HG03159 (cell line): ENCODE measurements around the gene ABCA2.
"Not testable (repeated sequence)": the region's sequence is repeated elsewhere in the genome, so short reads cannot be mapped to it uniquely, and the experiment has no call there.

ENCODE experiments used
- ATAC-seq: cut with Tn5 transposase; IDR thresholded peaks from one replicate; pipeline ENCODE4 v1.9.1; 2021; ENCODE audit warnings: mild to moderate bottlenecking, moderate library complexity; ENCODE audit not compliant: unreplicated experiment

The ABCA2 gene

DNA sequence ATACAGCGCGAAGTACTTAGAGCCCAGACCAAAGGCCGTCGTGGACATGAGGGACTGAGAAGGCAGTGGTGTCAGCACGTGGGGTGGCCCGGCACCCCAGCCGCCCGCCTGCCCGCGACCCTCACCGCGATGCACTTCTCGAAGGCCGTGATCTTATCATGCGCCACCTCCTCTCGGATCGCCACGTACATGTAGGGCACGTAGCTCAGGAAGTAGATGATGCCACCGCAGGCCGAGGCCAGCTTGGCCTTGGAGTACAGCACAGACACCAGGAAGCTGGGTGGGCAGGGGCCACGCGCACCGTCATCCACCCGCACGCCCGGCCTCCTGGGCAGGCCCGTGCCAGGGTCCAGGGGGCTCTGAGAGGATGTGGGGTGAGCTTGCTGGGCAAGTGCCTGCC lies 11.0 kb downstream of the ABCA2 start:
- ATAC-seq = no peak

DNA sequence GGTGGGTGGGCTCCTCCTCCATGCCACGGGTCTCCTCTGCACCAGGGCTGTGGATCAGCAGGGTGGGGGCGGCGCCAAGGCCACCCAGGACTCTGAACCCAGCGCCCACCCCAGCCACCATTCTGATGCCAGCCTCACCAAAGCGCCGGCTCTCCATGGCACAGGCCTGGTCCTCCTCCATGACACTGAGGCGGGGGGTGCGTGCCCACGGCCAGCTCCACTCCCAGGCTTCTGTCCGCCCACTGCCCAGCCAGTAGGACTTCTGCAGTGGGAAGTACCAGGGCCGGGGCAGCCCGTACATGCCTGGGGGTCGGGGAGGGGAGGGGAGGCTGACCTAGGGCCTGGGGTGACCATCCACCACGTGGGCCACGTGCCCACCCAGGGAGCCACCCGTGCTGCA lies 11.6 kb downstream of the ABCA2 start:
- no peak for ATAC-seq

DNA sequence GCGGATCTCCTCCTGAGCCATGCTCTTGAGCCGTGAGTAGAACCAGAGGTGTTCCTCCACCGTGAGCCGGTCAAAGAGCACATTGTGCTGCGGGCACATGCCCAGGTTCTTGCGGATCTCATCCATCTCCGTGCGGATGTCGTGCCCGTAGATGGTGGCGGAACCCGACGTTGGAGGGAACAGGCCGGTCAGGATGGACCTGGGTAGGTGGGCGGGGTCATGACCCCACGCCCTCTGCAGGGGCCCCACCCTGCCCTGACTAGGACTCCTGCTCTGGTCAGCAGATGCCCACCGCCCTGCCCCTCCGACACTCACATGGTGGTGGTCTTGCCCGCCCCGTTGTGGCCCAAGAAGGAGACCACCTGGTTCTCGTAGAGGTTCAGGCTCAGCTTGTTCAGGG lies 12.1 kb downstream of the ABCA2 start:
- no peak for ATAC-seq

DNA sequence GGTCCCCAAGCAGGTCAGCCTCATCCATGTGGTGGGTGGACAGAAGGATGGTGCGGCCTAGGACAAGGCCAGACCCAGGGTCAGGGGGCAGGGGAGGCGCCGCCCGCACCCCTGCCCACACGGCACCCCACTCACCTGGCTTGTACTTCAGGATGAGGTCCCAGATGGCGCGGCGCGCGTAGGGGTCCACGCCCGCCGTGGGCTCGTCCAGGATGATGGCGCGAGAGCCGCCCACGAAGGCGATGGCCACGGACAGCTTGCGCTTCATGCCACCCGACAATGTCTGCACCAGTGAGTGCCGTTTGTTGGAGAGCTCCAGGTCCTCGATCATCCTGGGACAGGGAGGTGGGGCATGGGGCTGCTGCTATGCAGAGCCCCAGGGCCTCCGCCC lies 12.5 kb downstream of the ABCA2 start:
- no peak for ATAC-seq

DNA sequence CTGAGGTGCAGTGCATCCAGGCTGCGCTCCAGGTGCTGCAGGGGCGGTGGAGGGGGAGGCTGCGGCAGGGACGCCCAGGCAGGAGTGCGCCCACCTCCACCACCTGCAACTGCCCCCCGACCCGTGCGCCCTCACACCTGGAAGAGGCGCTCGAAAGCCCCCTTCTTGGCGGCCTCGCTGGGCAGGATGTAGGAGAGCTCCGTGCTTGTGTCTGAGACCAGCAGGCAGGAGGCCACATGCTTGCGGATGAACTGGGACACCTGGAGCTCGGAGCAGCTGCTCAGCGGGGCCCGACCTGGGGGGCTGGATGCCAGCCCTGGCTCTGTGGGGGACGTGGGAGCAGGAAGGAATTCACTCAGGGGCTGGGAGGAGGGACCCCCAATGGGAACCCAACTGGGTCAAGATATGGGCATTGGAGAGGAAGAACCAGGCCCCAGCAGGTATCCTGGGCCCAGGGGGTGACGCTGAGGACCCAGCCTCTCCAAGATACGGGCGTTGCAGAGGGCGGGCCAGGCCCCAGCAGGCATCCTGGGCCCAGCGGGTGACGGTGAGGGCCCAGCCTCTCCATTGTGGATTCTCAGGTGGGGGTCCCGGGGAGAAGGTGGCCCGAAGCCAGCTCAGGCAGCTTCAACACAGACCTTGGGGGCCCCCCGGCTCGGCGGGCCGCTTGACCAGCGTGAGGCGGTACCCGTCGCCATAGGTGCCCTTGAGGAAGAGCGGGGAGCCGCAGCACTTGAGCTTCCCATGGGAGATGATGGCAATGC lies 13.1 kb downstream of the ABCA2 start:
- no peak for ATAC-seq

DNA sequence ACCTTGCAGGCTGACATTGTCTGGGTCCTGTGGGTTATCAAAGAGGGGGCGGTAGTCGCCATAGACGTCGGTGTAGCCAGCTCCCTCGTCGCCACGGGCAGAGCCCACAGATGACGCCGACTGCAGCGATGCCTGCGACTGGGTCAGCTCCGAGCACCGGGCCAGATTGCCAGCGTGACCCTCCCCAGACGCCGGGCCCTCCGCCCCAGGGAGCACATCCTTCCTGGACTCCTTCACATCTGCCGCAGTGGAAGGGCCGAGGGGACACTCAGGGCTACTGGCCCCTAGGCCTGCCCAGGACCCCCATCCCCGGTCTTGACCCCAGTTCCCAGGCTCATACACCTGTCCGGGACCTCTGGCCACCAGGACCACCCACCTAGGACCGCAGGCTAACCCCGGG lies 13.9 kb downstream of the ABCA2 start:
- ATAC-seq = no peak

DNA sequence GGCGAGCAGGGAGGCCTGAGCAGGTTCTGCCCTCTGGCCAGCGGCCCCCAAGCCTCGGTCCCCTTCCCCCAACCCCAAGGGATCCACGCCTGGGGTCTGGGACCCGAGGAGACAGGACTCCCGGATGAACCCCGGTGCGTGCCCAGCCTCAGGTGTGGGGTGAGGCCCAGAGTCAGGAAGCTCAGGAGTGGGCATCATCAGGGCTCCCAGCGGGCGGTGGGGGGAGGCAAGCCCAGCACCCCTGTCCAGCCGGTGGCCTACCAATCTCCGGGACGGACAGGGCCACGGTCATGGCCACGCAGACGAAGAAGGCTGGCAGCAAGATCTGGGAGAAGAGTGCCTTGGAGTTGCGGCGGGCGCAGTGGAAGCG lies 14.5 kb downstream of the ABCA2 start:
- no peak for ATAC-seq

DNA sequence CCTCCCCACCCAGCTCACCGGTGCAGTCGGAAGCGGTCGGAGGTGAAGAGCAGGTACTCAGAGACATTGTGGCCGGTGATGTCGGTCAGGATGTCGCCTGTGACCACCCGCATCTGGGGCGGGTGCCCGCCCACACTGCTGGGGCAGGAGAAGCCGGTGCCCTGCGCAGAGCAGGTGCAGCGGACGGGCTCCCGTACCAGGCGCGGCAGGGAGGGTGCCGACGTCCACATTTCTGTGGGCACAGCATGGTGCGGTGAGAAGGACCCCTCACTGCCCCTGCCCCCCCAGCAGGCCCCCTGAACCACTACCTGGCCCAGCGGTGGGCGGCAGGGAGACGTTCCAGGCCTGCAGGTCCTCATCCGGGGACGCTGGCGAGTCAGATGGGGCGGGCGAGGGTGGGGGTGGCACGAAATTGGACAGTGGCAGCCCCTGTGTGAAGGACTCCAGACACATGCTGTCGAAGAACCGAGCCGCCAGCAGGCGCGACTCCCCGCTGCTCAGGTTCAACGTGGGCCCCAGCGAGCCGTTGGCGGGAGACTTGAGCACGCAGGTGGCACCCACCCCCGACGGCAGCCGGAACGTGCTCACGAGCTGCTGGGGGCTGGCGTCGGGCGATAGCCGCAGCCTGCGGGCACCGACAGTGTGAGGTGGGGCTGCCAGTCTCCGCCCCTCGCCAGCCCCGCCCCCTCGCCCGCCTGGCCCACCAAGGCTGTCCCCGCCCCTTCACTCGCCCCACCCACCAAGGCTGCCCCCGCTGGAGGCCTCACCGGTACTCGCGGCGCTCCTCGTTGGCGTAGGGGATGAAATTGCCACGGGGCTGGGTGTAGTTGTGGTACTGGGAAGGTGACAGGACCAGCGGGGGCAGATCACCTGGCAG lies 15.1 kb downstream of the ABCA2 start:
- no peak for ATAC-seq

DNA sequence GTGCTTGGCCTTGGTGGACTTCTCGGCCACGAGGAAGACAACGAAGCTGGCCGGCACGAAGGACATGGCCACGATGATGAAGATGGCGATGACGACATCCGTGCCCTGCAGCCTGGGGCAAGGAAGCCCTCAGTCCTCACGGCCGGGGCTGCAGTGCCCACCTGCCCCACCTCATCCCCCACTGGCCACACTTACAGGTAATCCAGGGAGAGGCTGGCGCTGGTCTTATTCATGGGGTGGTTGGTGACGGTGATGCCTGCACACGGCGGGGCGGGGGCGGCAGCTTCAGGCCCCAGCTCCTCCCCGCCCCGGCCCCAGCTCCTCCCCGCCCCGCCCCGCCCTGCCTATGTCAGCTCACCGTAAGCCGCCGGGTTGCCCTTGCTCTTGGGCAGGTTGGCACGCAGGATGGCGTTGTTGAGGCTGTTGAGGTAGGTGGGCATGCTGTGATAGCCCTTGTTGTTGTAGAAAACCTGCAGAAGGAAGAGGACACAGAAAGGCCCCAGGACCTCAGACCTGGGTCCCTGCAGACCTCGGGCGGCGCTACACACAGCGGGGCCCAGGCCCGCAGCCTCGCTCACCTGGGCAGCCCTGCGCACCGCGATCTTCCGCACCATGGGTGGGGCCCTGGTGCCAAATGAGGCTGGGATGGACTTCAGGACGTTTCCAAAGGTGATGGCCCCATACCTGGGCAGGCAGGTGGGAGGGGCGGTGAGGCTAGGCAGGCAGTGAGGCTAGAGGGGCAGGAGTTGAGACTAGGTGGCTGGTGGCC lies 15.9 kb downstream of the ABCA2 start:
- ATAC-seq = no peak

DNA sequence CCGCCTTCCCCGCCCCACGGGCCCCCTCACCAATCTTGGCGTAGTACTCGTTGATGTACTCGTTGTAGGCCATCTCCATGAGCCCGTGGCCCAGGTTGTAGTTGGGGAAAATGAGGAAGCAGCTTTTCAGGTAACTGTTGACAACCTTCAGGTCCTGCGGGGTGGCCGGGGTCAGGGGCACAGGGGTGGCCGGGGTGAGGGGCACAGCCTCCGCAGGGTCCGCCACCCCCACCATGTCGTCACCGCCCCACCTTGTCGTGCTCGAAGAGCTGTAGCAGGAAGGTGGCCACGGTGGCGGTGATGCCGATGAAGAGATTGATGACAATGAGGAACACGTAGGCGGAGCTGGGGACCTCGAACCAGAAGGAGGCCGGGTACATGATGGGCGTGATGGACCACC lies 16.9 kb downstream of the ABCA2 start:
- no peak for ATAC-seq

DNA sequence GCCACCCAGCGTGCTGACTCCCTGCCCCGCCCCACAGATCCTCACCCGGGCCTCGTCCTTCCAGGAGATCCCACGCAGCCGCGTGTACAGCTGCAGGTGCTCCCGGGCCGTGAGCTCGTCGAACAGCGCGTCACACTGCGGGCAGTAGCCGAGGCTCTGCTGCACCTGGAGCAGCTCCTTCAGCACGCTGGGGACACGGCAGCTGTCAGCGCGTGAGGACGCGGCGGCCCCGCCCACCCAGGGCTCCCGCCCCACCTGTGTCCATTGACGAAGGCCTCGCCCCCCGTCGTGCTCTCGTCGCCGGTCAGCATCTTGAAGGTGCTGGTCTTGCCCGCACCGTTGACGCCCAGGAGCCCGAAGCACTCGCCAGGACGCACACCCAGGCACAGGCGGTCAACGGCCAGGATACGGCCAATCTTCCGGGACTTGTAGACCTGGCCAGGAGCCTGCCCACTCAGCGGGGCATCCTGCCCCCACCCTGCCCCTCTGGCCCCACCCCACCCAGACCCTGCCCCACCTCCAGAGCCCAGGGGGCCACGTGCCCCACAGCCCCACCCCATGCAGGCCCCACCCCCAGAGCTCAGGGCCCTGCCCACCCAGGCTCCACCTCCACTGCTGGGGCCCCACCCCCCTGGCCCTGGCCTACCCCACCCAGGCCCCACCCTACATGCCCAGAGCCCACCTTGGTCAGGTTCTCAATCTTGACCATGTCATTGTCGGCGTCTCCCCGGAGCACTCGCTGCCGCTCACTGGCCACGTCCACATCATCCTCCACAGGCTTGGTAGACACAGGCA lies 17.9 kb downstream of the ABCA2 start:
- ATAC-seq = no peak

DNA sequence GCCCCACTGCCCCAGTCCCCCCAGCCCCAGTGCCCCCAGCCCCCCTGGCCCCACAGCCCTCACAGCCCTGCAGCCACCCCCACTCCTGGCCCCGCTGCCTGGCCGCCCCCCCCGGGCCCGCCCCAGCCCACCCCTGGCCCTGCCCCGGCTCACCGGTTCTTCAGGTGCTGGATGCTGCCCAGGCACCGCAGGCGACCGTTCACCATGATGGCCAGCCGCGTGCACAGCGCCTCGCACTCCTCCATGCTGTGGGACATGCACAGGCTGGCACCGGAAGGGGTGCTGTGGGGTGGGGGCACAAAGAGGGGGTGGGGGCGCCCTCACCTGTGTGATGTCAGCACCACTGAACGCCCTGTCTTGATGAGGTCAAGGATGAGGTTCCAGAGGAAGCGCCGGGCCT lies 18.8 kb downstream of the ABCA2 start:
- ATAC-seq = no peak

DNA sequence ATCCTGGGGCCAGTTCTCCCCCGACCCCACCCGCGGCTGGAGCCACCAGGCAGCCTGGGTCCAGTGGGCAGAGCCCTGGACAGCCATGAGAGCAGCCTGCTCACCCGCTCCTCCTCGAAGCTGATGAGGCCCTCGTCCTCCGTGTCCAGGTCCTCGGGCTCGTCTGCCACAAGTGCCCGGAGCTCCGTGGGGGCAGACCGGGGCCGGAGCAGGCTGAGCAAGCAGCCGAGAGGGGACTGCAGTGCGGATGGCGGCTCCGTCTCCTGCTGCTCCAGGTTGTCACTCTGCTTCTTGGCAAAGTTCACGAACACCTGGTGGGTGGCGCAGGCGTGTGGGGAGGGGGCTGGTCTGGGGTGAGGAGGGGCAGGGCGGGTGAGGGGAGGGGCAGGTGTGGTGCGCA lies 19.7 kb downstream of the ABCA2 start:
- no peak for ATAC-seq

DNA sequence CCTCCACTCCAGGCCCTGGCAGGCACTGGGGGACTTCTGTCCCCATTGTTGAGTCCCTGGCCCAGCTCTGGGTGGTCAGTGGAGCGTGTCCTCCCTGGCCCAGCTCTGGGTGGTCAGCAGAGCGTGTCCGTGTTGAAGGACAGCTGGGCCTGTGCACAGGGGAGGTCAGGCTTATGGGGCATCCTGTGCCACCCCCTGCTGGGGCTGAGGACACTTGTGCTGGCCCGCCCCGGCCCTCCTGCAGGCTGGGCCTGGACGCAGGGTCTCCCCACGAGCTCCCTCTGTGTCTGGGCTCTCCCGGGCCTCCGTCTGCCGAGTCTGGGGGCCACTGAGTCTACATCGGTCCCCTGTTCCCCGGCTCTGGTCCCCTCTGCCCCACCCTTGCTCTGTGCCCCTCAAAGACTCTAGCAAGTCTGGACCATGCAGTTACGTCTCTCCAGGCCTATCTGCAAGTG lies 20.2 kb downstream of the ABCA2 start:
- no peak for ATAC-seq

DNA sequence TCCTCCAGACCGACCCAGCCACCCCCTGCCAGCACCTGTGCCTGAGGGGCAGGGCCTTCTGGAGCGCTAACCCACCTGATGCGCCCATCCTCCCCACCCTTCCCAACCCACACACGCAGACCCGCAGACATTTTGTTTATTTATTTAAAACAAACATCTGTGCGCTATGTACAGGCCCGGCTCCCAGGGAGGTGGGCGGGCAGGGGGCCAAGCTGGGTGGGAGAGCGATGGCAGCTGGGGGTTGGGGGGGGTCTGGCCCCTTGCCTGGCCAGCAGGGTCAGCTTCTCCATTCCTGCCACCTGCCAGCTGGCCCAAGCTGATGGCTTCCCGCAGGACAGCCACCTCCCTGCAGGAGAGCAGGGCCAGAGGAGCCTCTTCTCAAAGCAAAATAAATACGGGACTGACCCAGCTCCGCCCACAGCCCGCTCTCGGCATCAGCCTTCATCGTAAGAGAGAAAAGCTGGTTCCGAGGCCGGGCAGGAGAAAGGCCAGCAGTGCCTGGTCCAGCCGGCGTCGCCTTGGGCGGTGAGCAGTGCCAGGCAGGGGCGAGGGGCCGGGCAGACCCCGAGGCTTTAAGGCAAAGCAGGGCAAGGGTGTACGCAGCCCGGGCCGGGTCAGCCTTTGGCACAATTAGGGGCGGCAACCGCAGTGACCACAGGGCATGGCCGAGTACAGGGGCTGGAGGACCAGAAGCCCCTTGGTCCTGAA lies 20.8 kb downstream of the ABCA2 start:
- ATAC-seq = no peak

DNA sequence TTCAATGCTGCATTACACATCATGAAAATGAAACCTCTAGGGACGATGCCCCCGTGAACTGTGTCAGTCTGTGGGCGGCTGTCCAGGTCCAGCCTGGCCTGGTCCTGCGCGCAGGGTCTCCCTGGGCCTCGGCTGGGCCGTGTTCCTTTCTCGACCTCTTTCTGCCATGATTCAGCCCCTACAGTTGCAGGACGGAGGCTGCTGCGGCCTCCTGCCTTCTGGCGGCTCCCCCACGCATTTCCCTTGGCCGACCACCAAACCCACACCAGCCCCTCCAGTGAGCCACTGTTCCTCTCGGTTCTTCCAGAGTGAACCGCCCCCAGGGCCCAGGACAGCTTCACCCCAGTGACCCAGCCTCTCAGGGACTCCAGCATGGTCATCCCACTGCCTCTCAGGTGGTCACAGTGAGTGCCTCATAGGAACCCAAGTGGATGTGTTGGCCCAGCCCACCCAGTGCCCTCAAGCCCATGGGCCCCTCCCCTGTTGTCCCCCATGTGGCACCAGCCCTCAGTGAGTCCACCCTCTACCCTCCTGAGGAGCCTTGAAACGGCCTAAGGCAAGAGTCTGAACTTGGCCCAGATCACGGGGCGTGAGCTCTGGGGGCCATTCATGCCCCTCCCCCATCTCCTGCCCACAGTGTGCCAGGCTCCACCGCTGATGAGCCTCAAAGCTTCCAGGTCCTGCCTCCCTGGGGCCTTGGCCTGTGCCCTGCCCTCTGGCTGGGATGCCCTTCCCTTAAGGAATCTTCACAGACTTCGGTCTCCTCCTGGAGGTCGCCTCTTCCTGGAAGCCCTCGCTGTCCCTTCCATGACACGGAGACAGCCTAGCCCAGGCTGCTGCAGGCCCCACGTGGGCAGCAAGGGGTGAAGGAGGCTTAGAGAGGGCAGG lies 21.7 kb downstream of the ABCA2 start:
- no peak for ATAC-seq

DNA sequence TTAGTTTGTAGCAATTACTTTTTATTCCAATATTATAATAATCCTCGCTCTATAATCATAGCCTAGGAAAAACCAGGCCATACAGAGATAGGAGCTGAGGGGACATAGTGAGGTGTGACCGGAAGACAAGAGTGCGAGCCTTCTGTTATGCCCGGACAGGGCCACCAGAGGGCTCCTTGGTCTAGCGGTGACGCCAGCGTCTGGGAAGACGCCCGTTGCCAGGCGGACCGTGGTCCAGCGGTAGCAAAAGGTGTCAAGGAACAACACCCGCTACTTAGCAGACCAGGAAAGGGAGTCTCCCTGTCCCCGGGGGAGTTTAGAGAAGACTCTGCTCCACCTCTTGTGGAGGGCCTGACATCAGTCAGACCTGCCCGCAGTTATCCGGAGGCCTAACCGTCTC lies 23.8 kb downstream of the ABCA2 start:
- not testable (repeated sequence) for ATAC-seq

DNA sequence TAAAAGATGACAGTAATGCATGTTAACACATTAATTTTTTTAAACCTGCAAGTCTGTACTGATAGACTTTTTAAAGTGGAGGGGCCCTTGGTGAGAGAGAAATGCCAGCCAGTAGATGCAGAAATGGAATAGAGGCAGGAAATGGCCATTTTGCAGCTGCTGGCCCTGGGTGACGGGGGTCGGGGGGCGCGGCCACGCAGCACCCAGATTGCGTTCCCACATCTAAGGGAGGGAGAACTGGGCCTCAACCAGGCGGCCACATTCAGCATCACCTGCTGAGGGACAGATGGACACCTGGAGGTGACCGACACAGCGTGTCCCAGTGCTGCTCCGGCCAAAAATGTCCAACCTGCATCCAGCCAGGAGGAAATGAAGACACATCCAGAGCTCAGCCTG lies 25.4 kb downstream of the ABCA2 start:
- ATAC-seq = no peak
